GM12801 (cell line): ENCODE results near the gene TARBP1.

Source experiments
- TF ChIP-seq, protein P1 (sequence below): IDR thresholded peaks from one replicate; pipeline ENCODE4 v1.5.1; 2011; ENCODE audit warnings: control low read depth; ENCODE audit not compliant: insufficient read length; ENCODE audit errors: extremely low read depth

The TARBP1 gene

DNA sequence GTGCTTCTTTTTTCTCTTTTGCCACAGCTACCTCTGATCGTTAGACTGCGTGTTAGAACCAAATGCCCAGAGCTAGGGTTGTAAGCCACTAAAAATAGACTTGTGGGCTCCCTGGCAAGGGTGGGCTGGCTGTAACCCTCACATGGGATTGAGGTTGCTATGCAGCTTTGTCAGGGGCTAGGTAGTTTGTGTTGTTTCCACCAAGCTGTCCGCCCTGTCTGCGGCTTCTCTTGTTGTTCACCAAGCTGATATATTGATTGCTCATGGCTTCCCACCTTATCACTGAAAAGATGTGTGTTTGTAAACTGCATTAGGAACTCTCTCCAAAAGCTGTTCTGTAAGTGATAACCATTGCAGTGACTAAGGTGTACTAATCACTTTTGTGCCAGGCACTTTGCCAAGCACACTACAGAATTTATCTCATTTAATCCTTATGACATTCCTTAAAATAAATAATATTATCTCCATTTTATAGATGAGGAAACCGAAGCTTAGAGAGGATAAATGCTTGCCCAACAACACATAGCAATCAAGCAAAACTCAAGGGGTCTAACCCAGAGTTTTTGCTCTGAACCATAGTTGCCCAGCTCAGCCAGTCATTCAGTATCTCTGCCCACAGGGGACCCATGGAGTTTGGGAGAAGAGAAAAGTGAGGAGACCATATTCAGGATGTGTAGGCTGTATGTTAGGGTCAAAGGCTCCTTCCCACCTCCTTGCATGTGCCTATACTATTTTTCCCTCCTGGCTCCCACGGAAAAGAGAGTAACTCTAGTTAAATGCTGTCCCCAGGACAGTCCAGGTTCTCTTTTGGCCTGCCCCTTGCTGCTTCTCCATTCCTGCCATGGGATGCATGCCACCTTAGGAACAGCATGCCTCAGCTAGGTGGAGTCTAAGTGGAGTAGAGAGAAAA is 42.2 kb upstream of the TARBP1 start:
- TF ChIP-seq, protein P1, sequence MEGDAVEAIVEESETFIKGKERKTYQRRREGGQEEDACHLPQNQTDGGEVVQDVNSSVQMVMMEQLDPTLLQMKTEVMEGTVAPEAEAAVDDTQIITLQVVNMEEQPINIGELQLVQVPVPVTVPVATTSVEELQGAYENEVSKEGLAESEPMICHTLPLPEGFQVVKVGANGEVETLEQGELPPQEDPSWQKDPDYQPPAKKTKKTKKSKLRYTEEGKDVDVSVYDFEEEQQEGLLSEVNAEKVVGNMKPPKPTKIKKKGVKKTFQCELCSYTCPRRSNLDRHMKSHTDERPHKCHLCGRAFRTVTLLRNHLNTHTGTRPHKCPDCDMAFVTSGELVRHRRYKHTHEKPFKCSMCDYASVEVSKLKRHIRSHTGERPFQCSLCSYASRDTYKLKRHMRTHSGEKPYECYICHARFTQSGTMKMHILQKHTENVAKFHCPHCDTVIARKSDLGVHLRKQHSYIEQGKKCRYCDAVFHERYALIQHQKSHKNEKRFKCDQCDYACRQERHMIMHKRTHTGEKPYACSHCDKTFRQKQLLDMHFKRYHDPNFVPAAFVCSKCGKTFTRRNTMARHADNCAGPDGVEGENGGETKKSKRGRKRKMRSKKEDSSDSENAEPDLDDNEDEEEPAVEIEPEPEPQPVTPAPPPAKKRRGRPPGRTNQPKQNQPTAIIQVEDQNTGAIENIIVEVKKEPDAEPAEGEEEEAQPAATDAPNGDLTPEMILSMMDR: no peak

DNA sequence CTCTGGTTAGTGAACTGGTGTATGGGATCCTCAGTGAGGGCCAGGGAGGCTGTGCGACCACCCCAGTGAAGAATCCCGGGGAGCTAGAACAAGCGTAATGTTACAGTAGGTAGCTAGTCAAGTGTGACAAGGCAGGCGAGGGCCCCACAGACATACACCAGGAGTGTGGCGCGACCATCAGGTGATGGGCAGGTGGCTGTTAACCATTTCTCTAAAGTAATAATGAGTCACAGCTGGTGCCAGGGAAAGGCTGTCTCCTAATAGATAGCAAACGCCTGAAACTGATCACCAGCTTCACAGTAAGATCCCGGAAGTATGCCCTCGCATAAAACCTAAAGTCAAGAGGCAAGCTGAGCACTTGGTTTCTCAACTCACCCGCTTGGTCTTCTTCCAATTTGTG is 40.5 kb upstream of the TARBP1 start:
- TF ChIP-seq, protein P1: no peak

DNA sequence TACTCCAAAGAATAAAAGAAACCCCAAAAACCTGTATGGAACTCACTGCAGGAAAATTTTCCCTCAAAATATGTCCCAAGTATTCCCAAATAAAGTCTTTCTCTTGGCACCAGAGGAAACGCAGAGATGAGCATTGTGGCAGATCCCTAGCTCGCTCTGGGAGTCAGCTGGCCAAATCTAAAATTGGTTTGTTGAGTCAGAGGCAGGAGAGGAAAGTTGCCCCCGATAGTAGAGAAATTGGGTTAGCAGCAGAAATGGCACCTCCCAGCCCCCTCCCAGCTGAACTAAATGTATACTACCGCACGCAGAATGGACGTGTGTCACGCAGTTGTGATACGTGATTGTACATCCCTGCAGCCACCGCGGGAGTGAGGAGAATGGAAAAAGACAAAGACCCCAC is 39.9 kb upstream of the TARBP1 start:
- TF ChIP-seq, protein P1: no peak

DNA sequence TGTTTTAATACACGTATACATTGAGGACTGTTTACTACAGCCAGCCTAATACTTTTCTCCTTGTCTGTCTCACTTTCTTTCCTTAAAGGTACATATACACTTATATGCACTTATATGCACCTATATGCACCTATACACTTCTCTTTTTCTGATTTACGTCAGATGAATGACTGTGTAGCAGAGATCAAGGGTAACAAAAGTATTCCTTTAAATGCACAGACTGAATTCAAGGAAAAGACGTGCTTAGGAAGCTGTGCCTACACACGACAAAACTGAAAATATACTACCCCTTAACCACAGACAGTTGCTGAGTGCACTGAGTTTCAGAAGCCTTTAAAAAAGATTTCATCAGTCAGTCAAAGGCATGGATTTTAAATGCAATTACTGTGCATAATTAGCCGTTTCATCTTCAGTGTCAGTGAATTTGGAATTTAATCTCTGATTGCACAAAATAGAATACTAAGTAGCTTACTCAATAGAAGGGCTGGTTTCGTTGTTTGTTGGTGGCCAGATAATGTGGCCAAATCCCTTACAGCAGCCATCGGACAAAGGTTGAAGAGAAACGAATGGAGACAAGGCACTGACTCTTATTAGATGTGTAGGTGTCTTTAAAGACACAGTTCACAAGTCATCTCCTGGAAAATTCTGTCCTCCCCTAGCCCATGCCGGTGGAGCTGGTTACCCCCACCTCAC is 38.3 kb upstream of the TARBP1 start:
- TF ChIP-seq, protein P1: no peak

DNA sequence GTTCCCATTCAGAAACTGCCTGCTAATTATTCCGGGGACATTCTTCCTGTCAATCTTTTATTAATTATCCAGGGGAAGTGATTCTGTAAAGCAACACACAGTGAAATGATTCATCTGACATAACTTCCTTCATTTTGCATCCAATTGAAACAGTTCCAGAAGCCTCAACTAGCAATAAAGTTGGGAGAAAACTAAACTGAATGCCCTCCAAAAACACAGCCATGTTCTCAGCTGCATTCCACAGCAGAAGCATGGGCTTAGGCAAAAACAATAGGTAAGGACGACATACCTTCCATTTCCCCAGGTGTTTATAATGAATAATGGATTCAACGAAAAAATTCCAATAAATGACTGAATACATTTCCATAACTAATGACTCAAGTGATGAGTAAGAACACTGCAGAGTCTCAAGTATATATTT is 36.9 kb upstream of the TARBP1 start:
- TF ChIP-seq, protein P1: no peak

DNA sequence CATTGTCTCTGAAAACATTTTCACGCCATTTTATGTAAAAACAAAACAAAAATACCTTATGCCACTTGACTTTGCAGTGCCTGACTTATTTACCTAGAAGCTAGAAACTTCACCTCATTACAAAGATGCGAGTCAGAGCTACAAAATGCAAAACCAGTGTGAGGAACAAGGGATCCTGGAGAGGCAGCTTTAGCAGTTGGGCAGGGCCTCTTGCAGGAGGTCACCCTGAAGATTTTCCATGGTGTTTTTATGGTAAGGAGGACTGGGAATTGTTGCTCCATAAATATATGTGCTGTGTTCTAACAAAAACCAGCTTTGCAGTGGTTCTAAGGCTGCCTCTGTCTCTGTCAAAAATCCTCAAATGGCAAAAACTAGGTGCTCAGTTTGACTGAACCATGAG is 36.4 kb upstream of the TARBP1 start:
- TF ChIP-seq, protein P1: no peak

DNA sequence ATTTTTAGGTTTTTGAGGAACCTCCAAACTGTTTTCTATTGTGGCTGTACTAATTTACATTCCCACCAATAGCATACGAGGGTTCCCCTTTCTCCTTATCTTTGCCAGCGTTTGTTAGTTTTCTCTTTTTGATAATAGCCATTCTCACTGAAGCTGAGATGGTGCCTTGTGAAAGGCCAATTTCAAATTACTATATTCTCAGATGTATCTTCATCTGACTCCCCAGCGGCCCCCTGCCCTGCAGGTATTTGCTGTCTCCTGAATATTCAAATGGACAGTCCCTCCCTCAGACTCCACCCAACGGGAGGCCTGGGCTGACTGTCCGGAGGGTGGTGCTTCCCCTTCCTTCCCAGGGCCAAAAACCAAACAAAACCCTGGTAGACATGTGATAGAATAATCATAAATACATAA is 33.5 kb upstream of the TARBP1 start:
- TF ChIP-seq, protein P1: no peak
